Kidney (tissue), 14 donors: ENCODE results near the gene CDC26. TPM values are rescaled to one million over a fixed set of nuclear protein-coding genes. Genes with fewer than 3 reads are reported as not detected.

Experiments
- DNase-seq, 5 donors: peaks; one replicate each; pipeline ENCODE4 v3.0.0-alpha.2; 2013 to 2020
- FAIRE-seq: peaks from 2 replicates; lab custom pipeline; 2012; peaks lifted over from hg19 to GRCh38; lab: Jason Lieb, UNC
- H3K27ac ChIP-seq, 2 donors: one replicate each; pipeline ENCODE4 v1.7.0; 2013; ENCODE audit warnings: low read depth in 2 of 2, low read length in 2 of 2, inconsistent platforms in 1 of 2
- H3K27me3 ChIP-seq: one replicate; pipeline ENCODE4 v1.7.1; 2013; ENCODE audit warnings: low read length, inconsistent platforms; ENCODE audit not compliant: control insufficient read depth, insufficient read depth
- H3K36me3 ChIP-seq, 3 donors: one replicate each; pipeline versions ENCODE4 v1.7.0 to v1.7.1; 2013; ENCODE audit warnings: low read length in 3 of 3, control low read depth in 1 of 3, inconsistent platforms in 1 of 3; ENCODE audit not compliant: insufficient read depth in 3 of 3, control insufficient read depth in 2 of 3
- H3K4me1 ChIP-seq, 3 donors: one replicate each; pipeline versions ENCODE4 v1.7.0 to v1.7.1; 2013; ENCODE audit warnings: low read length in 3 of 3, inconsistent platforms in 1 of 3, low read depth in 1 of 3; ENCODE audit not compliant: control insufficient read depth in 2 of 3, insufficient read depth in 2 of 3
- H3K4me3 ChIP-seq, 3 donors: one replicate each; pipeline versions ENCODE4 v1.7.0 to v1.8.1; 2013; ENCODE audit warnings: low read length in 3 of 3, control low read depth in 1 of 3, inconsistent platforms in 1 of 3
- H3K9ac ChIP-seq, 3 donors: one replicate each; pipeline versions ENCODE4 v1.7.0 to v1.7.1; 2013; ENCODE audit warnings: low read length in 3 of 3, control low read depth in 1 of 3, inconsistent platforms in 1 of 3
- H3K9me3 ChIP-seq, 3 donors: one replicate each; pipeline versions ENCODE4 v1.7.0 to v1.7.1; 2013; ENCODE audit warnings: low read length in 3 of 3, control low read depth in 1 of 3, inconsistent platforms in 1 of 3; ENCODE audit not compliant: control insufficient read depth in 2 of 3, insufficient read depth in 1 of 3
- CTCF ChIP-seq: IDR thresholded peaks from 3 replicates; pipeline ENCODE4 v1.5.1; 2012; ENCODE audit warnings: mild to moderate bottlenecking, moderate library complexity, borderline replicate concordance; ENCODE audit not compliant: insufficient read depth; ENCODE audit errors: extremely low read depth
- intact Hi-C: fragments of 100-400 bp; cut with DNase I; formaldehyde crosslinking; loops from one replicate; pipeline ENCODE4 v1.11.1; 2022
- polyA plus RNA-seq: library from polyadenylated mRNA; stranded (reverse); fragments of 350-450 nt; fragmentation: Illumina TruSeq; extraction: RNeasy Lipid Tissue Mini Kit (QIAGEN cat#74804); gene quantifications from one replicate; pipeline ENCODE4 v1.2.3, GENCODE V29; 2014; ENCODE audit warnings: low read depth, low replicate concordance; ENCODE audit not compliant: insufficient read depth
- total RNA-seq: library from RNA; stranded (reverse); fragmentation: NEBNext Ultra II Directional; extraction: Animal tissue kit (Norgen Biotek cat#: 25700); gene quantifications from one replicate; pipeline ENCODE4 v1.2.1, GENCODE V29; 2021
- donor health status: control.
- donor health status: control.
- donor health status: control.
- donor health status: control.
- donor health status: control.
- donor health status: DM: yes; HTN: yes; CAD: no.
- donor health status: Normal renal cell carcinoma (clear cell type).

CDC26 gene
- total and polyA plus RNA-seq, 2 donors from 2014 or later: 28.5 to 76.2 TPM

- H3K9ac ChIP-seq: no peak overlapping the region
- H3K4me3 ChIP-seq: no peak overlapping the region
- H3K36me3 ChIP-seq: peaks cover 8 to 27% (median 27%) of the 10 kb centered on the region in 3 donors
- peaks cover 0 to 3% (median 2%) of the 10 kb centered on the region in 3 donors for H3K4me1 ChIP-seq
- no peak for TF ChIP-seq CTCF
- no peak overlapping the region for H3K27ac ChIP-seq
- H3K27me3 ChIP-seq: no peaks in the 10 kb centered on the region
- FAIRE-seq: no peak
- H3K9me3 ChIP-seq: no peaks in the 10 kb centered on the region
- intact Hi-C loops: no loop called here
- DNase-seq: no peak
Observed at GRCh38 chr9:113269871-113270270, 5.5 kb downstream of the CDC26 start.

GRCh38 chr9:113269355-113269754 lies 6.0 kb downstream of the CDC26 start:
- no peak overlapping the region for H3K4me3 ChIP-seq
- no peaks in the 10 kb centered on the region for H3K27me3 ChIP-seq
- FAIRE-seq: no peak
- no peak for TF ChIP-seq CTCF
- H3K27ac ChIP-seq: no peak overlapping the region
- H3K4me1 ChIP-seq: peaks cover 0 to 3% (median 2%) of the 10 kb centered on the region in 3 donors
- peaks cover 8 to 27% (median 27%) of the 10 kb centered on the region in 3 donors for H3K36me3 ChIP-seq
- no peaks in the 10 kb centered on the region for H3K9me3 ChIP-seq
- H3K9ac ChIP-seq: no peak overlapping the region
- intact Hi-C loops: no loop called here
- no peak for DNase-seq

GRCh38 chr9:113267911-113268566 lies 7.3 kb downstream of the CDC26 start:
- Histone ChIP-seq H3K9me3 (no peaks in the 10 kb centered on the region), H3K27me3 (no peaks in the 10 kb centered on the region), H3K36me3 (peaks cover 8 to 27% (median 23%) of the 10 kb centered on the region in 3 donors), H3K4me1 (no peaks in the 10 kb centered on the region), H3K4me3 (no peak overlapping the region), H3K9ac (no peak overlapping the region), H3K27ac (no peak overlapping the region)
- no peak for TF ChIP-seq CTCF
- intact Hi-C loops: no loop called here
- no peak for DNase-seq
- FAIRE-seq: no peak
